ENCODE measurements around the gene SEMA5A. TPM values are rescaled to one million over a fixed set of nuclear protein-coding genes. Genes with fewer than 3 reads are reported as not detected.

SEMA5A gene, protein sequence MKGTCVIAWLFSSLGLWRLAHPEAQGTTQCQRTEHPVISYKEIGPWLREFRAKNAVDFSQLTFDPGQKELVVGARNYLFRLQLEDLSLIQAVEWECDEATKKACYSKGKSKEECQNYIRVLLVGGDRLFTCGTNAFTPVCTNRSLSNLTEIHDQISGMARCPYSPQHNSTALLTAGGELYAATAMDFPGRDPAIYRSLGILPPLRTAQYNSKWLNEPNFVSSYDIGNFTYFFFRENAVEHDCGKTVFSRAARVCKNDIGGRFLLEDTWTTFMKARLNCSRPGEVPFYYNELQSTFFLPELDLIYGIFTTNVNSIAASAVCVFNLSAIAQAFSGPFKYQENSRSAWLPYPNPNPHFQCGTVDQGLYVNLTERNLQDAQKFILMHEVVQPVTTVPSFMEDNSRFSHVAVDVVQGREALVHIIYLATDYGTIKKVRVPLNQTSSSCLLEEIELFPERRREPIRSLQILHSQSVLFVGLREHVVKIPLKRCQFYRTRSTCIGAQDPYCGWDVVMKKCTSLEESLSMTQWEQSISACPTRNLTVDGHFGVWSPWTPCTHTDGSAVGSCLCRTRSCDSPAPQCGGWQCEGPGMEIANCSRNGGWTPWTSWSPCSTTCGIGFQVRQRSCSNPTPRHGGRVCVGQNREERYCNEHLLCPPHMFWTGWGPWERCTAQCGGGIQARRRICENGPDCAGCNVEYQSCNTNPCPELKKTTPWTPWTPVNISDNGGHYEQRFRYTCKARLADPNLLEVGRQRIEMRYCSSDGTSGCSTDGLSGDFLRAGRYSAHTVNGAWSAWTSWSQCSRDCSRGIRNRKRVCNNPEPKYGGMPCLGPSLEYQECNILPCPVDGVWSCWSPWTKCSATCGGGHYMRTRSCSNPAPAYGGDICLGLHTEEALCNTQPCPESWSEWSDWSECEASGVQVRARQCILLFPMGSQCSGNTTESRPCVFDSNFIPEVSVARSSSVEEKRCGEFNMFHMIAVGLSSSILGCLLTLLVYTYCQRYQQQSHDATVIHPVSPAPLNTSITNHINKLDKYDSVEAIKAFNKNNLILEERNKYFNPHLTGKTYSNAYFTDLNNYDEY
- 9.1 and 15.9 TPM in 2 replicates for total RNA-seq (2014; rRNA removed; shearing (Covaris generic))

DNA sequence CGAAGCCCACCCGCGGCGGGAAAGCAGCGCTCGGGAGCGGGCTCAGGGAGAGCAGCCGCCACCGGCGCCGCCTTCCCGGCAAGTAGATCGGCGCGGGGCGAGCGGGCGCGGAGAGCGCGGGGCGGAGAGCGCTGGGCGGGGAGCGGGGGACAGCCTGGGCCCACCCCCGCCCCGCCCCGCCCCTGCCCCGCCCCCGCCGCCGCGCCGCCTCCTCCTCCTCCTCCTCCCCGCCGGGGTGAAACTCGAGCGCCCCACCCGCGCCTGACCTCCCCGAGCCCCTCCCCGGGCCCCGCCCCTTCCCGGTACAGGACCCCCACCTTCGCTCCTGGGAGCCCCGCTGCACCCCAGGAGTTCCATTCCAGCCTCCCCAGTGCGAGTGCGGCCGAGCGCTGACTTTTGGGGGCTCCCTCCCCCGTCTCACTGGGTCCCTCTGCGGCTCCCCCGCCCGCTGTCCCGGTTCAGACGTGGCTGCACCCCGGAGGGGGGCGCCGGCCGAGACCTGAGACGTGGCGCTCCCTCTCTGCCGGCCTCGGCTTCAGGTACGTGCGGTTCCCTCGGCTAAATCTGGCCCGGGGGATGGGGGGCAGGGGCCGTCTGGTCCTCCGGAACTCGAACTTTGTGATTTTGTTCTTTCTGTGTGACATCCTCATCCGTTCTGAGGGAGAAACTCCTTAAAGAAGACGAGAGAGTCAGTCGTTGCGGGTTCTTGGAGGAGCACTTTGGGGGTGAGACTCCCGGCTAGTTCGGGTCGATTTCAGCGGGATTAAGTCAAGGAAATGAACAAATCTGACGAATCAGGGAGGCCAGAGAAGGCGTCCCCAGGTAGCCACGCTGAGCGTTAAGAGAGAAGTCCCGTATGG lies at the start of gene SEMA5A:
TSS of gene SEMA5A (minus strand) at position 84 of the 860 bp plus-strand sequence. CDS start 166,129 bp downstream, outside the sequence.
- Histone ChIP-seq H3K9me3 (replicated peaks) (no peaks in the 10 kb centered on the region), H3K36me3 (peaks cover 37% of the 10 kb centered on the region), H3K4me3 (peak within 1 kb of the TSS; percentile 85), H3K27me3 (replicated peaks) (no peaks in the 10 kb centered on the region), H3K27ac (peak within 1 kb of the TSS; percentile 88), H3K4me1 (replicated peaks) (peaks cover 40% of the 10 kb centered on the region)
- DNase-seq (ENCODE audit: low read depth in 1 of 2, low spot score in 2 of 2), result peak; percentile 79 to 88

DNA sequence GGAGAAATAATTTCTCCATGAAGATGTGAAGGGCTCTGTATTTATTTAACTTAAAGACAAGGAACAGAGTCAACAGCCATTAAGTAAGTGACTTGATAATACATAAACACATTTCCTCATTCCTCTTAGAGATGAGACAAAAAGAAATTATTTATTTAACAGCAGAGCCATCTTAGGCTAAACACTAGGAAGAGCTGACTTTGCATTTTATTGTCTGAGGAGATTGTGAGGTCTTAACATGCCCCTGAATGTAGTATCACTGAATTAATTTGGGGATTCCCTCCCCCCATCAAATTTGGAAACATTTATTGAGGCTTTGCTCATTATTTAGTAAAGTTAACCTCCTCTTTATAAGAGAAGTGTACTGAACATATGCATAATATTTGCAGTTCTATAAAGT lies 49.0 kb upstream of the SEMA5A start:
- H3K27ac ChIP-seq, result no peak overlapping the region
- DNase-seq (ENCODE audit: low read depth in 1 of 2, low spot score in 2 of 2), result peak in 1 of 2 experiments; percentile 20
- no peaks in the 10 kb centered on the region for H3K9me3 ChIP-seq (replicated peaks)
- no peaks in the 10 kb centered on the region for H3K27me3 ChIP-seq (replicated peaks)
- no peak overlapping the region for H3K4me3 ChIP-seq
- no peaks in the 10 kb centered on the region for H3K36me3 ChIP-seq
- peaks cover 20% of the 10 kb centered on the region; the same call in 1 of the 2 replicates for H3K4me1 ChIP-seq (replicated peaks)

DNA sequence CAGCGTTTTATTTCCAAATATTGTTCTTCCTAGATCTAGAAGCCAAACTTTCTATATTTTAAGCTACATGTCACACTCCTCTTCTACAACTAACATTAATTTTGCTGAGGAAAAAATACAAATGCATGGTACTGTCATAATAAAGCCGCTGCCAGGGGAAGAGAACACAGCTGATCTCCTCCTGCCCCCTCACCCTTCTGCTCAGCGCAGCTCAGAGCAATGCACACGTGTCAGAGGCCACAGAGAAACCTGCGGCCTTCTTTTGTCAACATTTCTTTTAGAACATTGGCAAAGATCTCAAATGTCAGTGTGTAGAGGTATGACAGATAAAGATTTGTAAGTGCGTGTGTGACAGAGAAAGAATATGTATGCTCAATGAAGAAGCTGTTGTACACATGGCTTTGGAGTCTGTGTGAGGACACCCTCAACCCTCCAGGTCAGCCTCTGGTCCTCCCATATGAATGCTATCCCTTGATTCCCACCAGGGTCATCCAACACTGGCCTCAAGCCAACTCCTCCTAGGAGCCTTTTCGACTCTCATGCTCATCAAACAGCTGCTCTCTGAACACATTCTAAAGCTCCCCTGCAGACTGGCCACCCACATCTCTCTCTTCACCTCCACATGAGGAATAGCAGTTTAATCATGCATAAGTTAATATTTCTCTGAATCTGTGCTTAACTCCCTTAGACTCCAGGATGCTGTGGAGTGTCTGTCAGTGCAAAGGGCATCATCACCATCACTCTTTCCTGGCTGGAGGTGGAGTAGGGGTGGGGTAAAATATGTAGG lies 43.4 kb upstream of the SEMA5A start:
- Histone ChIP-seq H3K9me3 (replicated peaks) (no peaks in the 10 kb centered on the region), H3K4me1 (replicated peaks) (no peaks in the 10 kb centered on the region), H3K27ac (no peak overlapping the region), H3K27me3 (replicated peaks) (no peaks in the 10 kb centered on the region), H3K4me3 (no peak overlapping the region), H3K36me3 (no peaks in the 10 kb centered on the region)
- no peak for DNase-seq (ENCODE audit: low read depth in 1 of 2, low spot score in 2 of 2)

DNA sequence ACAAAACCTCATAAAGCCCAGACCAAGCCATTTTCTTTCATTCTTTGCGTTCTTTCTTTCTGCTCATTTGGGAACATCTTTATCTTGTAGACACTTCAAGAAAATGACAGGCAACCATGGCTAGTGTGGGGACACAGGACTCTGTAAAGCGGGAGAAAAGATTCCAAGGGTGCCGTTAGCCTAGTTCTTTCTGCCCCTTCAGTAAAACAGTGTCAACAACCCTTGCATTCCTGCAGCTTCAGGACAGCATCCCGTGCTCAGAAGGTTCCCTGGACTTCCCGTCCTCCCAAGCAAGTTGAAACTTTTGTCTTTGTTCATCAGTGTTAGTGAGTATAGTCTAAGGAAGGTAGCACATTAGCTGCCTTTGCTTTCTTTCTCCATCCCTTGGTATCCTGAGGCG lies 42.4 kb upstream of the SEMA5A start:
- no peak for DNase-seq (ENCODE audit: low read depth in 1 of 2, low spot score in 2 of 2)
- H3K9me3 ChIP-seq (replicated peaks), result no peaks in the 10 kb centered on the region
- no peak overlapping the region for H3K4me3 ChIP-seq
- H3K27me3 ChIP-seq (replicated peaks), result no peaks in the 10 kb centered on the region
- no peaks in the 10 kb centered on the region for H3K4me1 ChIP-seq (replicated peaks)
- H3K36me3 ChIP-seq, result no peaks in the 10 kb centered on the region
- no peak overlapping the region for H3K27ac ChIP-seq

DNA sequence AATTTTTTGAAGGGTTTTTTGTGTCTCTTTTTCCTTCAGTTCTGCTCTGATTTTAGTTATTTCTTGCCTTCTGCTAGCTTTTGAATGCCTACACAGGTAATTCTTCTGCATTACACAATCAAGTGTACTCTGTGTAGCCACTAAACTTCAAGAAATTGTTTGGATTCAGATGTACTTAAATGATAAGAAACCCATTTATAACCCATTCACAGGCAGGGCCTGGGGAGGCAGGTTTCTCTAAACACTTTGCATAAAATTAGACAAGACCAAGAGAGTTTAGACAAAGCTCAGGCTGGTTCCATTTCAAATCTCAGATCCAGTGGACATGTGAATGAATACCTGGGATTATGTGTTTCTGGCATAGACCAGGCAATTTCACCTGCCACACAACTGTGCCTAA lies 41.3 kb upstream of the SEMA5A start:
- DNase-seq (ENCODE audit: low read depth in 1 of 2, low spot score in 2 of 2), result no peak
- Histone ChIP-seq H3K36me3 (no peaks in the 10 kb centered on the region), H3K27ac (no peak overlapping the region), H3K4me1 (replicated peaks) (no peaks in the 10 kb centered on the region), H3K4me3 (no peak overlapping the region), H3K9me3 (replicated peaks) (no peaks in the 10 kb centered on the region), H3K27me3 (replicated peaks) (no peaks in the 10 kb centered on the region)

DNA sequence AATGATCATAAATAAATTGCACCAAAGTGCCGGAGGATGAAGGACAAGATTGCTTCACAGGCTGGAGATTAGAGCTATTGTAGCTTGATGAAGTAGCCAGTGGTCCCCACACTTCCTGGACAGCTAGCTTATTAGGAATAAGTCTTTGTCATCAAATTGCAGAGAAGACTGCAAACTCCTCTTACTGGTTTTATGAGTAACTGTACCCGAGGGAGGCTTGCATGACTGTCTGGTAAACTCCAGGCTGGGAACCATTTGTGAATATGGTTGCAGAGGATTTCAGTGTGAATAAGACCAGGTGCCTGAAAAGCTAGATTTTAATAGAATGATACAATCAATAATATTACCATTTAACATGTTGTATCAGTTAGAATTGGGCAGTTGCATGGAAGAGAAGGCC lies 36.5 kb upstream of the SEMA5A start:
- Histone ChIP-seq H3K9me3 (replicated peaks) (no peaks in the 10 kb centered on the region; the same call in 1 of the 2 replicates), H3K27me3 (replicated peaks) (no peaks in the 10 kb centered on the region), H3K36me3 (no peaks in the 10 kb centered on the region), H3K4me1 (replicated peaks) (no peaks in the 10 kb centered on the region), H3K27ac (no peak overlapping the region), H3K4me3 (no peak overlapping the region)
- DNase-seq (ENCODE audit: low read depth in 1 of 2, low spot score in 2 of 2), result no peak

DNA sequence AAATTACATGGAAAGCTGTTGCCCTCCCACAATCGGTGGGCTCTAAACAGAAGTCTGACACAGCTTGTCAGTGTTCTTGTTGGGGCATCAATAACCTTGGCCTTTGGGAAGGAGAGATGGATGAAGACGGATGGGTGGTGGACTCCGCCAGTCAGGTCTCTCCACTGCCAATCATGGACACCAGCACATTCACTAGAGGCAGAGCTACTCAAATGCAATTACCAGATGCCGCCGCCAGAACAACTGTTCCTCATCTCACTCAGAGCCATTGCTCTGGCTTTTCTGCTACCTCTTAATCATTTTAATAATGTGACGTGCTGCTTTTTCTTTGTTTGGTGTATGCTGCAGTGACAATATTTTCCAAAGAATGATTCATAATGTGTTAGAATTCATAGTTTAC lies 27.9 kb upstream of the SEMA5A start:
- no peak overlapping the region for H3K27ac ChIP-seq
- H3K4me3 ChIP-seq, result no peak overlapping the region
- H3K9me3 ChIP-seq (replicated peaks), result no peaks in the 10 kb centered on the region
- no peaks in the 10 kb centered on the region for H3K36me3 ChIP-seq
- H3K4me1 ChIP-seq (replicated peaks), result no peaks in the 10 kb centered on the region
- H3K27me3 ChIP-seq (replicated peaks), result no peaks in the 10 kb centered on the region
- no peak for DNase-seq (ENCODE audit: low read depth in 1 of 2, low spot score in 2 of 2)

DNA sequence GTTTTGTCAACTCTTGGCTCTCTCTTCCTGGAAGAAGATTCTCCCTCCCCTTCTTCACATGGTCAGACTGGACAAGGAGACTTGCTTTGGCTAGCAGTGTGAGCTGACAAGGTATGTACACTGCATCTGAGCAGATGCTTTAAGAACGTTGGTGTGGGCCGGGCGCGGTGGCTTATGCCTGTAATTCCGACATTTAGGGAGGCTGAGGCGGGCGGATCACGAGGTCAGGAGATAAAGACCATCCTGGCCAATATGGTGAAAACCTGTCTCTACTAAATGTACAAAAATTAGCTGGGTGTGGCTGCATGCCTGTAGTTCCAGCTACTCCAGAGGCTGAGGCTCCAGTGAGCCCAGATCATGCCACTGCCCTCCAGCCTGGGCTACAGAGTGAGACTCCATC lies 26.4 kb upstream of the SEMA5A start:
- Histone ChIP-seq H3K36me3 (no peaks in the 10 kb centered on the region), H3K4me3 (no peak overlapping the region), H3K27me3 (replicated peaks) (no peaks in the 10 kb centered on the region)

DNA sequence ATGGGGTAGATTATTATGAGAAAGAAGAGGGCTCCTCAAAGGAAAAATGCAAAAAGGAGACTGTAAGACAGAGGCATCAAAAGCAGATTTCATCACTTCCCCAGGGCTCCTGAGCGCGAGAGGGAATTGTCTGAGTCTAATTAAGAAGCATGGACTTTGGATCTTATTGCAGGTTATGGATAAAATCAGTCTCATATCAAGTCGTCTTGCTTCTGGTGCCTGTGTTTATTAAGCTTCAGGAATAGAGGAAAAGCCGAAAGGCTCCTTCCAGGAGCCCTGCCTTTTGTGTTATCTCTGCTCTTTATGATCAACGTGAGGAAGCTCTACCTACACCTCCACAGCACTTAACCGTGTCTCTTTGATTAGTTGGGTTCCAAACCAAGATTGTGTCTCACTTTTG lies 25.0 kb upstream of the SEMA5A start:
- H3K27me3 ChIP-seq (replicated peaks), result no peaks in the 10 kb centered on the region
- no peak overlapping the region for H3K4me3 ChIP-seq
- DNase-seq (ENCODE audit: low read depth in 1 of 2, low spot score in 2 of 2), result no peak
- H3K4me1 ChIP-seq (replicated peaks), result no peaks in the 10 kb centered on the region
- H3K9me3 ChIP-seq (replicated peaks), result no peaks in the 10 kb centered on the region
- no peak overlapping the region for H3K27ac ChIP-seq
- no peaks in the 10 kb centered on the region for H3K36me3 ChIP-seq

More for the DNA sequence above, 26.4 kb upstream of the SEMA5A start:
- no peaks in the 10 kb centered on the region for H3K4me1 ChIP-seq (replicated peaks)
- H3K27ac ChIP-seq, result no peak overlapping the region
- no peak for DNase-seq (ENCODE audit: low read depth in 1 of 2, low spot score in 2 of 2)
- no peaks in the 10 kb centered on the region for H3K9me3 ChIP-seq (replicated peaks)

DNA sequence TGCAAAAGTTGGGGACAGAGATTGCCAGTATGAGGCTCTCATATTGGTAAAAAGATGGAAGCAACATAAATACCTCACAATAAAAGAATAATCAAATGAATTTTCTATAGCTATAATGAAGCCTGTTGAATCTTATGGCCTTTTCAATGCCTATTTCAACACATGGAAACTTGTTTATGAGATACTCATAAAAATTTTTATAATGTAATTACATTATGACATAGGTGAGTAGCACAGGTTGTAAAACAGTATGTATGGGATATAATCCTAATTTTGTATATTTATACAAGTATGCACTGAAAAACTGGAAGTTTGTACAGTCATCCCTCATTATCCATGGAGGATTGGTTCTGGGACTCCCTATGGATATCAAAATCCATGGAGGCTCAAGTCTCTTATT lies 21.2 kb upstream of the SEMA5A start:
- Histone ChIP-seq H3K27ac (no peak overlapping the region), H3K9me3 (replicated peaks) (no peaks in the 10 kb centered on the region), H3K4me3 (no peak overlapping the region), H3K36me3 (no peaks in the 10 kb centered on the region), H3K4me1 (replicated peaks) (peaks cover 20% of the 10 kb centered on the region), H3K27me3 (replicated peaks) (no peaks in the 10 kb centered on the region)
- no peak for DNase-seq (ENCODE audit: low read depth in 1 of 2, low spot score in 2 of 2)

DNA sequence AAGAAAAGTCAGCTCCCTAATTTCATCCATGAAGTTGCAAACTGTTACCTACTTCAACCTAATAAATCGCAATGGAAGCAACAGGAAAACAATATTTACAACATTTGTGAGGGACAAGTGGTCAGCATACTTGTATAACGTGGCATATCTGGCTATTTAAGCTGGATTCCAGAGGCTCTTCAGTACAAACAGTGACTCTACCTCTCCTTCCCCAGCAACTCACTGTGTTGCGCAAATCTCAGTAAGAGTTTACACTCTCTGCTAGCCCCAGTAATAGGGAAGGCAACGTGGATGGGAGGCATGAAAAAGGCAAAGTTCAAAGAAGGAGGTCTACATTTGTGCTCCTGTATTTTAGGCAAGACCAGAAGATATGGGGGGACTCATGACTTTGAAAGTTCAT lies 18.9 kb upstream of the SEMA5A start:
- H3K4me3 ChIP-seq, result no peak overlapping the region
- H3K27me3 ChIP-seq (replicated peaks), result no peaks in the 10 kb centered on the region
- no peak overlapping the region for H3K27ac ChIP-seq
- peaks cover 29% of the 10 kb centered on the region for H3K4me1 ChIP-seq (replicated peaks)
- 0 out of 2 replicates have a peak, but pooled peaks cover 4% of the 10 kb centered on the region for H3K9me3 ChIP-seq (replicated peaks)
- no peak for DNase-seq (ENCODE audit: low read depth in 1 of 2, low spot score in 2 of 2)
- no peaks in the 10 kb centered on the region; the same call in 1 of the 2 replicates for H3K36me3 ChIP-seq

DNA sequence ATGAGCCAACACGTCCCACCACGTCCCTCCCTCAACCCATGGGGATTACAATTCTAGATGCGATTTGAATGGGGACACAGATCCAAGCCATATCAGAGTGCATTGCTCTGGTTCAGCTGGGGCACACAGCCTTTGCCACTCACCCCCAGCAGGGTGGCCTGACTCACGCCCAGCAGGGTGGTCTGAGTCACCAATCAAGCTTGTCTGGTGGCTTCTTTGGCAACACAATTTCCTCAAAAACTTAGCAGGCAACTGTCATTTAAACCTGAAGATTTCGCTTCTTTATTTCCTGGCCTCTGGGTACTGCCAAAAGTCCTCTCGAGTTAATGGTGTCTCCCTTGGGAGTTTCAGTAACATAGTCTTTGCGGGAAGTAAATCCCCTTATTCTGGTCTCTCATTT lies 16.3 kb upstream of the SEMA5A start:
- Histone ChIP-seq H3K4me3 (no peak overlapping the region), H3K36me3 (no peaks in the 10 kb centered on the region; the same call in 1 of the 2 replicates), H3K9me3 (replicated peaks) (0 out of 2 replicates have a peak, but pooled peaks cover 4% of the 10 kb centered on the region), H3K4me1 (replicated peaks) (peaks cover 35% of the 10 kb centered on the region), H3K27me3 (replicated peaks) (no peaks in the 10 kb centered on the region), H3K27ac (peak overlapping the region; percentile 78)
- peak; percentile 91 to 95 for DNase-seq (ENCODE audit: low read depth in 1 of 2, low spot score in 2 of 2)
